K562 (cell line): ENCODE results near the gene FUNDC2.
A peak's percentile ranks its signal among the peaks of the same experiment; 100 is the strongest.

Experiments used
- CAMTA2 ChIP-seq: fragments of 250-450 bp; sonication (Bioruptor Pico); conservative IDR thresholded peaks from 2 replicates; pipeline ENCODE4 v1.5.1; 2022
- CTCF ChIP-seq, 3 experiments: IDR thresholded peaks in 2 of 3; conservative IDR thresholded peaks in 1 of 3; 2 replicates each; pipeline ENCODE4 v1.5.1; 2011 to 2012; ENCODE audit warnings: low read length in 3 of 3, mild to moderate bottlenecking in 3 of 3, control low read depth in 2 of 3, improper control_type of control experiment in 1 of 3, inconsistent platforms in 1 of 3, low read depth in 1 of 3, mixed read lengths in 1 of 3, moderate library complexity in 1 of 3; ENCODE audit not compliant: insufficient read depth in 2 of 3
- SREBF1 ChIP-seq: fragments of 150-350 bp; IDR thresholded peaks from 2 replicates; pipeline ENCODE4 v1.6.1; 2014; ENCODE audit warnings: antibody characterized with exemption, low read depth, low read length, borderline replicate concordance
- SREBF2 ChIP-seq: sonication (generic); formaldehyde crosslinking; IDR thresholded peaks from 2 replicates; pipeline ENCODE4 v1.4.0; 2020; ENCODE audit warnings: mild to moderate bottlenecking, missing genetic modification reagents
- USF2 ChIP-seq: sonication (generic); formaldehyde crosslinking; IDR thresholded peaks from 2 replicates; pipeline ENCODE4 v1.5.0; 2020; ENCODE audit warnings: missing genetic modification reagents

- TF ChIP-seq USF2 (CRISPR knock-in tag) (no peak), SREBF1 (no peak), CAMTA2 (CRISPR knock-in tag) (no peak), CTCF (IDR thresholded peaks at IDR 0.05 in 2 of 3, conservative IDR thresholded peaks at IDR 0.05 in 1 of 3; ENCODE audit: insufficient read depth in 2 of 3, low read depth in 1 of 3, low read length in 3 of 3) (peak; percentile 72 to 84 (median 76)), SREBF2 (CRISPR knock-in tag) (no peak)
Observed at GRCh38 chrX:155056877-155057792, 30.5 kb downstream of the FUNDC2 start.
